ENCODE results near the gene SIGLEC11.

DNA sequence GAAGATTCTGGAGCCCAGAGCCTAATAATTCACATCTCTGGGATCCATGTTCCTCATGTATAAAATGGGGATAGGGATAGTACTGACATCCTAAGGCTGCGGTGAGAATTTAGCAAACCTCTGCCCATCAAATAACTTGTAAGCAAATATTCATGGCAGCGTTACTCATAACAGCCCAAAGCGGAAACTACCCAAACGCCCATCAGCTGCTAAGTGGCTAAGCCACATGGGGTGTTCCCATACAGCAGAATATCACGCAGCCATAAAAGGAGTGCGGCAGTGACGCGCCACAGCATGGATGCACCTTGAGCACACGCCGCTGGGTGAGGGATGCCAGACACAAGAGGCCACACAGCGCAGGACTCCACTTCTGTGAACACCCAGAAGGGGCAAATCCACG, 44.5 kb upstream of the SIGLEC11 start:
- TF ChIP-seq CTCF (IDR thresholded peaks at IDR 0.05), result no peak
- no peak for TF ChIP-seq EZH2 (IDR thresholded peaks at IDR 0.05; ENCODE audit: borderline replicate concordance, insufficient read depth, low read depth, low read length, poor library complexity, severe bottlenecking)
